WTC11 (cell line): ENCODE data around the gene KCNIP1. TPM values are rescaled to one million over a fixed set of nuclear protein-coding genes. Genes with fewer than 3 reads are reported as not detected.

Source experiments
- ATAC-seq: fragments of 200-7000 bp; cut with Tn5 transposase; 2 replicates; pipeline ENCODE4 v1.10.0; 2021; ENCODE audit warnings: mild to moderate bottlenecking, moderate library complexity
- CTCF ChIA-PET: fragments of 300-600 bp; sonication (Branson Sonifier 250); formaldehyde crosslinking; loops from one replicate; lab custom pipeline; 2021; ENCODE audit warnings: antibody characterized with exemption; lab: Charles Lee
- POLR2A ChIA-PET: fragments of 350-600 bp; sonication (Branson Sonifier 250); formaldehyde crosslinking; loops from one replicate; lab custom pipeline; 2021; ENCODE audit warnings: antibody characterized with exemption; lab: Charles Lee
- DNase-seq: peaks from one replicate; pipeline ENCODE4 v3.0.0; 2021; ENCODE audit warnings: low spot score
- H3K27ac Mint-ChIP-seq: 2 replicates; pipeline ENCODE4 v1.8.0; 2021; ENCODE audit warnings: mixed read lengths
- H3K27me3 Mint-ChIP-seq: 2 replicates; pipeline ENCODE4 v1.8.0; 2021; ENCODE audit warnings: low read depth, mild to moderate bottlenecking, moderate library complexity, mixed read lengths
- H3K36me3 Mint-ChIP-seq: 2 replicates; pipeline ENCODE4 v1.8.0; 2021; ENCODE audit warnings: mixed read lengths
- H3K4me1 Mint-ChIP-seq: 2 replicates; pipeline ENCODE4 v1.8.0; 2022; ENCODE audit warnings: mixed read lengths
- H3K4me3 Mint-ChIP-seq: 2 replicates; pipeline ENCODE4 v1.8.0; 2021; ENCODE audit warnings: mild to moderate bottlenecking, moderate library complexity, mixed read lengths
- H3K9me3 Mint-ChIP-seq: 2 replicates; pipeline ENCODE4 v1.8.0; 2021; ENCODE audit warnings: mixed read lengths
- CREB1 ChIP-seq: sonication (generic); formaldehyde crosslinking; IDR thresholded peaks from 2 replicates; pipeline ENCODE4 v1.8.0; 2023; ENCODE audit warnings: mild to moderate bottlenecking, missing genetic modification reagents
- ELF4 ChIP-seq: sonication (generic); formaldehyde crosslinking; IDR thresholded peaks from 2 replicates; pipeline ENCODE4 v1.8.1; 2022; ENCODE audit warnings: low read depth, mild to moderate bottlenecking, moderate library complexity, missing genetic modification reagents
- JUN ChIP-seq: sonication (generic); formaldehyde crosslinking; IDR thresholded peaks from 2 replicates; pipeline ENCODE4 v1.8.0; 2023; ENCODE audit warnings: mild to moderate bottlenecking, missing genetic modification reagents
- MYBL2 ChIP-seq: sonication (generic); formaldehyde crosslinking; IDR thresholded peaks from 2 replicates; pipeline ENCODE4 v1.8.1; 2023; ENCODE audit warnings: mild to moderate bottlenecking, moderate library complexity, missing genetic modification reagents
- NR1H2 ChIP-seq: sonication (generic); formaldehyde crosslinking; IDR thresholded peaks from 2 replicates; pipeline ENCODE4 v1.9.0; 2021; ENCODE audit warnings: mild to moderate bottlenecking, moderate library complexity, missing genetic modification reagents
- NR3C1 ChIP-seq: sonication (generic); formaldehyde crosslinking; conservative IDR thresholded peaks from 2 replicates; pipeline ENCODE4 v1.8.1; 2023; ENCODE audit warnings: low read depth, mild to moderate bottlenecking, missing genetic modification reagents
- ZNF281 ChIP-seq: sonication (generic); formaldehyde crosslinking; IDR thresholded peaks from 2 replicates; pipeline ENCODE4 v1.8.0; 2023; ENCODE audit warnings: mild to moderate bottlenecking, missing genetic modification reagents
- ZNF396 ChIP-seq: fragments of 250-450 bp; sonication (Bioruptor Pico); IDR thresholded peaks from 2 replicates; pipeline ENCODE4 v1.8.0; 2021; ENCODE audit warnings: mild to moderate bottlenecking, moderate library complexity, borderline replicate concordance
- ZNF416 ChIP-seq: fragments of 250-450 bp; sonication (Bioruptor Pico); IDR thresholded peaks from 2 replicates; pipeline ENCODE4 v1.9.0; 2021; ENCODE audit warnings: mild to moderate bottlenecking, inconsistent platforms
- total RNA-seq: library from RNA; stranded (reverse); gene quantifications from 3 replicates; pipeline ENCODE4 v1.2.3, GENCODE V29; 2021
- TF ChIP-seq, protein P1 (sequence below): fragments of 250-450 bp; sonication (Bioruptor Pico); IDR thresholded peaks from 2 replicates; pipeline ENCODE4 v1.9.0; 2021; ENCODE audit warnings: mild to moderate bottlenecking
- TF ChIP-seq, protein P2 (sequence below): sonication (generic); formaldehyde crosslinking; IDR thresholded peaks from 2 replicates; pipeline ENCODE4 v1.8.1; 2023; ENCODE audit warnings: mild to moderate bottlenecking, missing genetic modification reagents, borderline replicate concordance
- TF ChIP-seq, protein P3 (sequence below): sonication (generic); formaldehyde crosslinking; conservative IDR thresholded peaks from 2 replicates; pipeline ENCODE4 v1.8.1; 2022; ENCODE audit warnings: mild to moderate bottlenecking, missing genetic modification reagents
- TF ChIP-seq, protein P4 (sequence below): sonication (generic); formaldehyde crosslinking; IDR thresholded peaks from 2 replicates; pipeline ENCODE4 v1.8.1; 2023; ENCODE audit warnings: mild to moderate bottlenecking, missing genetic modification reagents, moderate library complexity
- TF ChIP-seq, protein P5 (sequence below): fragments of 250-450 bp; sonication (Bioruptor Pico); IDR thresholded peaks from 2 replicates; pipeline ENCODE4 v1.8.0; 2021; ENCODE audit warnings: mild to moderate bottlenecking
- TF ChIP-seq, protein P6 (sequence below): sonication (generic); formaldehyde crosslinking; IDR thresholded peaks from 2 replicates; pipeline ENCODE4 v1.8.0; 2022; ENCODE audit warnings: mild to moderate bottlenecking, missing genetic modification reagents

Gene KCNIP1
- total RNA-seq, 1 experiment from 2014 or later = 0.59 TPM

GRCh38 chr5:170644501-170644900 lies 140.7 kb downstream of the KCNIP1 start (continued):
- TF ChIP-seq, protein P1, sequence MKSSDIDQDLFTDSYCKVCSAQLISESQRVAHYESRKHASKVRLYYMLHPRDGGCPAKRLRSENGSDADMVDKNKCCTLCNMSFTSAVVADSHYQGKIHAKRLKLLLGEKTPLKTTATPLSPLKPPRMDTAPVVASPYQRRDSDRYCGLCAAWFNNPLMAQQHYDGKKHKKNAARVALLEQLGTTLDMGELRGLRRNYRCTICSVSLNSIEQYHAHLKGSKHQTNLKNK = no peak
- TF ChIP-seq, protein P2, sequence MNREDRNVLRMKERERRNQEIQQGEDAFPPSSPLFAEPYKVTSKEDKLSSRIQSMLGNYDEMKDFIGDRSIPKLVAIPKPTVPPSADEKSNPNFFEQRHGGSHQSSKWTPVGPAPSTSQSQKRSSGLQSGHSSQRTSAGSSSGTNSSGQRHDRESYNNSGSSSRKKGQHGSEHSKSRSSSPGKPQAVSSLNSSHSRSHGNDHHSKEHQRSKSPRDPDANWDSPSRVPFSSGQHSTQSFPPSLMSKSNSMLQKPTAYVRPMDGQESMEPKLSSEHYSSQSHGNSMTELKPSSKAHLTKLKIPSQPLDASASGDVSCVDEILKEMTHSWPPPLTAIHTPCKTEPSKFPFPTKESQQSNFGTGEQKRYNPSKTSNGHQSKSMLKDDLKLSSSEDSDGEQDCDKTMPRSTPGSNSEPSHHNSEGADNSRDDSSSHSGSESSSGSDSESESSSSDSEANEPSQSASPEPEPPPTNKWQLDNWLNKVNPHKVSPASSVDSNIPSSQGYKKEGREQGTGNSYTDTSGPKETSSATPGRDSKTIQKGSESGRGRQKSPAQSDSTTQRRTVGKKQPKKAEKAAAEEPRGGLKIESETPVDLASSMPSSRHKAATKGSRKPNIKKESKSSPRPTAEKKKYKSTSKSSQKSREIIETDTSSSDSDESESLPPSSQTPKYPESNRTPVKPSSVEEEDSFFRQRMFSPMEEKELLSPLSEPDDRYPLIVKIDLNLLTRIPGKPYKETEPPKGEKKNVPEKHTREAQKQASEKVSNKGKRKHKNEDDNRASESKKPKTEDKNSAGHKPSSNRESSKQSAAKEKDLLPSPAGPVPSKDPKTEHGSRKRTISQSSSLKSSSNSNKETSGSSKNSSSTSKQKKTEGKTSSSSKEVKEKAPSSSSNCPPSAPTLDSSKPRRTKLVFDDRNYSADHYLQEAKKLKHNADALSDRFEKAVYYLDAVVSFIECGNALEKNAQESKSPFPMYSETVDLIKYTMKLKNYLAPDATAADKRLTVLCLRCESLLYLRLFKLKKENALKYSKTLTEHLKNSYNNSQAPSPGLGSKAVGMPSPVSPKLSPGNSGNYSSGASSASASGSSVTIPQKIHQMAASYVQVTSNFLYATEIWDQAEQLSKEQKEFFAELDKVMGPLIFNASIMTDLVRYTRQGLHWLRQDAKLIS (CRISPR knock-in tag) = no peak
- TF ChIP-seq NR1H2 (CRISPR knock-in tag) (no peak), MYBL2 (CRISPR knock-in tag) (no peak), ELF4 (CRISPR knock-in tag) (no peak), ZNF396 (no peak), CREB1 (CRISPR knock-in tag) (no peak)
- TF ChIP-seq, protein P3, sequence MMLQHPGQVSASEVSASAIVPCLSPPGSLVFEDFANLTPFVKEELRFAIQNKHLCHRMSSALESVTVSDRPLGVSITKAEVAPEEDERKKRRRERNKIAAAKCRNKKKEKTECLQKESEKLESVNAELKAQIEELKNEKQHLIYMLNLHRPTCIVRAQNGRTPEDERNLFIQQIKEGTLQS (CRISPR knock-in tag) = no peak
- TF ChIP-seq, protein P4, sequence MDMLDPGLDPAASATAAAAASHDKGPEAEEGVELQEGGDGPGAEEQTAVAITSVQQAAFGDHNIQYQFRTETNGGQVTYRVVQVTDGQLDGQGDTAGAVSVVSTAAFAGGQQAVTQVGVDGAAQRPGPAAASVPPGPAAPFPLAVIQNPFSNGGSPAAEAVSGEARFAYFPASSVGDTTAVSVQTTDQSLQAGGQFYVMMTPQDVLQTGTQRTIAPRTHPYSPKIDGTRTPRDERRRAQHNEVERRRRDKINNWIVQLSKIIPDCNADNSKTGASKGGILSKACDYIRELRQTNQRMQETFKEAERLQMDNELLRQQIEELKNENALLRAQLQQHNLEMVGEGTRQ (CRISPR knock-in tag) = no peak
- TF ChIP-seq, protein P5, sequence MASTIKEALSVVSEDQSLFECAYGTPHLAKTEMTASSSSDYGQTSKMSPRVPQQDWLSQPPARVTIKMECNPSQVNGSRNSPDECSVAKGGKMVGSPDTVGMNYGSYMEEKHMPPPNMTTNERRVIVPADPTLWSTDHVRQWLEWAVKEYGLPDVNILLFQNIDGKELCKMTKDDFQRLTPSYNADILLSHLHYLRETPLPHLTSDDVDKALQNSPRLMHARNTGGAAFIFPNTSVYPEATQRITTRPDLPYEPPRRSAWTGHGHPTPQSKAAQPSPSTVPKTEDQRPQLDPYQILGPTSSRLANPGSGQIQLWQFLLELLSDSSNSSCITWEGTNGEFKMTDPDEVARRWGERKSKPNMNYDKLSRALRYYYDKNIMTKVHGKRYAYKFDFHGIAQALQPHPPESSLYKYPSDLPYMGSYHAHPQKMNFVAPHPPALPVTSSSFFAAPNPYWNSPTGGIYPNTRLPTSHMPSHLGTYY (CRISPR knock-in tag) = no peak
- TF ChIP-seq, protein P6, sequence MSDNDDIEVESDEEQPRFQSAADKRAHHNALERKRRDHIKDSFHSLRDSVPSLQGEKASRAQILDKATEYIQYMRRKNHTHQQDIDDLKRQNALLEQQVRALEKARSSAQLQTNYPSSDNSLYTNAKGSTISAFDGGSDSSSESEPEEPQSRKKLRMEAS = no peak

- H3K4me1 Mint-ChIP-seq = peaks cover 31% of the 10 kb centered on the region
- CTCF ChIA-PET = interaction anchor here (2.1 kb wide), 1 partner anchor 143 kb away, joined by 6 read pairs; no protein-coding TSS in a partner anchor
- POLR2A ChIA-PET = no interaction called here
- TF ChIP-seq JUN (CRISPR knock-in tag) (no peak), ZNF416 (CRISPR knock-in tag) (no peak), NR1H2 (CRISPR knock-in tag) (no peak), ZNF281 (CRISPR knock-in tag) (no peak), NR3C1 (CRISPR knock-in tag) (no peak)
- TF ChIP-seq, all 79 proteins: peak for 0
- Mint-ChIP-seq H3K4me3 (no peak overlapping the region), H3K36me3 (peaks cover 5% of the 10 kb centered on the region; the same call in 1 of the 2 replicates), H3K27me3 (no peaks in the 10 kb centered on the region; the same call in none of the 2 replicates), H3K9me3 (peaks cover 9% of the 10 kb centered on the region), H3K27ac (no peak overlapping the region)
- ATAC-seq (no peak), DNase-seq (no peak)
Observed at GRCh38 chr5:170648541-170648940, 144.7 kb downstream of the KCNIP1 start.
